Measurements from ENCODE around the gene CYP2A7. TPM values are rescaled to one million over a fixed set of nuclear protein-coding genes. Genes with fewer than 3 reads are reported as not detected.
"Not testable (repeated sequence)": the region's sequence is repeated elsewhere in the genome, so short reads cannot be mapped to it uniquely, and the experiment has no call there.

The CYP2A7 gene
- total RNA-seq, 4 donors from 2014 or later: not detected

DNA sequence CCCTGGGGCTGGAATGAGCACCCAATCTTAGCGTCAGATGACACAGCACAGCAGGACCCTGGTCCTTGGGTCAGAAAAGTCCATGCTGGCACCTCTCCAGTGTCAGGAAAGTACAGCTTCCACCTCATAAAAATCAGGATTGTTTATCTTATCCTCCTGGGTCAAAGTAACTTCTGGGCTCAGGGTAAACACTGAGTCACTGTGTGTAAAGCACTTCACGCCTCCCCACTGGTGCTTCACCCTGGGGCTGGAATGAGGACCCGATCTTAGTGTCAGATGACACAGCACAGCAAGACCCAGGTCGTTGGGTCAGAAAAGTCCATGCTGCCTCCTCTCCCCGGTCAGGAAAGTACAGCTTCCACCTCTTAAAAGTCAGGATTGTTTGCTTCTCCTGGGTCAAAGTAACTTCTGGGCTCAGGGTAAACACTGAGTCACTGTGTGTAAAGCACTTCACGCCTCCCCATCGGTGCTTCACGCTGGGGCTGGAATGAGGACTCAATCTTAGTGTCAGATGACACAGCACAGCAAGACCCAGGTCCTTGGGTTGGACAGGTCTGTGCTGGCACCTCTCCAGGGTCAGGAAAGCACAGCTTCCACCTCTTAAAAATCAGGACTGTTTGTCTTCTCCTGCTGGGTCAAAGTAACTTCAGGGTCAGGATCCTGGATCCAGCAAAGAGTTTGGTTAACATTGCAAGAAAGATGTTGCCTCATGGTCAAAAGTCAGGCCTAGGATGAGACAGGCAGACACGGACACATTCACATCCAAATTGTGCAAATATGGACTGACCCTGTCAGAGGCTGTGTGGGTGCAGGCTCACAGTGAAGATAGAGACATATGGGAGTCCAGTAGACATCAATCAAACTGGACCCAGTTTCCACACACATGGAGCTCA is 39.2 kb upstream of the CYP2A7 start:
- H3K27me3 ChIP-seq: peaks cover 13% of the 10 kb centered on the region
- H3K4me1 ChIP-seq: no peaks in the 10 kb centered on the region
- WGBS, 2 donors (ENCODE audit: low coverage in 1 of 2): 23 to 38% methylated on average over 4 to 5 of the region's 9 CpGs
- ATAC-seq: no peak
- peaks cover 0 to 36% (median 0%) of the 10 kb centered on the region in 3 donors for H3K9me3 ChIP-seq
- H3K36me3 ChIP-seq: no peaks in the 10 kb centered on the region
- TF ChIP-seq, protein P1, sequence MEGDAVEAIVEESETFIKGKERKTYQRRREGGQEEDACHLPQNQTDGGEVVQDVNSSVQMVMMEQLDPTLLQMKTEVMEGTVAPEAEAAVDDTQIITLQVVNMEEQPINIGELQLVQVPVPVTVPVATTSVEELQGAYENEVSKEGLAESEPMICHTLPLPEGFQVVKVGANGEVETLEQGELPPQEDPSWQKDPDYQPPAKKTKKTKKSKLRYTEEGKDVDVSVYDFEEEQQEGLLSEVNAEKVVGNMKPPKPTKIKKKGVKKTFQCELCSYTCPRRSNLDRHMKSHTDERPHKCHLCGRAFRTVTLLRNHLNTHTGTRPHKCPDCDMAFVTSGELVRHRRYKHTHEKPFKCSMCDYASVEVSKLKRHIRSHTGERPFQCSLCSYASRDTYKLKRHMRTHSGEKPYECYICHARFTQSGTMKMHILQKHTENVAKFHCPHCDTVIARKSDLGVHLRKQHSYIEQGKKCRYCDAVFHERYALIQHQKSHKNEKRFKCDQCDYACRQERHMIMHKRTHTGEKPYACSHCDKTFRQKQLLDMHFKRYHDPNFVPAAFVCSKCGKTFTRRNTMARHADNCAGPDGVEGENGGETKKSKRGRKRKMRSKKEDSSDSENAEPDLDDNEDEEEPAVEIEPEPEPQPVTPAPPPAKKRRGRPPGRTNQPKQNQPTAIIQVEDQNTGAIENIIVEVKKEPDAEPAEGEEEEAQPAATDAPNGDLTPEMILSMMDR (IDR thresholded peaks at IDR 0.05): no peak
- no peak for TF ChIP-seq POLR2AphosphoS5 (IDR thresholded peaks at IDR 0.05)
- no peak for TF ChIP-seq EP300 (IDR thresholded peaks at IDR 0.05)
- TF ChIP-seq POLR2A (IDR thresholded peaks at IDR 0.05): no peak
- no peak overlapping the region for H3K4me3 ChIP-seq
- no peak overlapping the region for H3K27ac ChIP-seq

DNA sequence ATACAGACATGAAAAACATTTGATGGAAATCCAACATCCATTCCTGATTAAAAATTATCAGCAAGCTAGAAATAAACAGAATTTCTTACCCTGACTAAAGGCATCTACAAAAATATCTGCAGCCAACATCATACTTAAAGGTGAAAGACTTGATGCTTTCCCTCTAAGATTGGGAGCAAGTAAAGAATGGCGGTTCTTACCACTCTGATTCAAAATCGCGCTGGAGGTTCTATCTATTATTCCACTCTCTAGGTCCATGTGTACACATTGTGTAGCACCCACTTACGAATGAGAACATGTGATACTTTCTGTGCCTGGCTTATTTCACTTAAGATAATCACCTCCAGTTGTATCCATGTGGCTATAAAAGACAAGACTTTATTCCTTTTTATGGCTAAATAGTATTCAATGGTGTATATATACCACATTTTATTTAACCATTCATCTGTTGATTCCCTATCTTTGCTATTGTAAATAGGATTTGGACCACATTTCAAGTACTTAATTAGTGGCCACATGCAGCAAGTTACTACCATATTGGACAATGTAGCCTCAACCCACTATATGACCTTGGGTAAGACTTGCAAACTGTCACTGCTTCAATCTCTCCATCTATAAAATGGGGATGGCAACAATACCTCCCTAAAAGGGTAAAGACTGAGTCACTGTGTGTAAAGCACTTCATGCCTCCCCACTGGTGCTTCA is 38.4 kb upstream of the CYP2A7 start:
- WGBS, 2 donors (ENCODE audit: low coverage in 1 of 2): 85% methylated on average over 4 of the region's 4 CpGs
- Histone ChIP-seq H3K36me3 (no peaks in the 10 kb centered on the region), H3K4me1 (no peaks in the 10 kb centered on the region), H3K4me3 (no peak overlapping the region), H3K9me3 (peaks cover 0 to 41% (median 0%) of the 10 kb centered on the region in 3 donors), H3K27me3 (peaks cover 13% of the 10 kb centered on the region), H3K27ac (no peak overlapping the region)
- ATAC-seq: no peak
- TF ChIP-seq POLR2AphosphoS5 (IDR thresholded peaks at IDR 0.05) (no peak), EP300 (IDR thresholded peaks at IDR 0.05) (no peak), POLR2A (IDR thresholded peaks at IDR 0.05) (no peak)
- TF ChIP-seq, protein P1 (IDR thresholded peaks at IDR 0.05): no peak

DNA sequence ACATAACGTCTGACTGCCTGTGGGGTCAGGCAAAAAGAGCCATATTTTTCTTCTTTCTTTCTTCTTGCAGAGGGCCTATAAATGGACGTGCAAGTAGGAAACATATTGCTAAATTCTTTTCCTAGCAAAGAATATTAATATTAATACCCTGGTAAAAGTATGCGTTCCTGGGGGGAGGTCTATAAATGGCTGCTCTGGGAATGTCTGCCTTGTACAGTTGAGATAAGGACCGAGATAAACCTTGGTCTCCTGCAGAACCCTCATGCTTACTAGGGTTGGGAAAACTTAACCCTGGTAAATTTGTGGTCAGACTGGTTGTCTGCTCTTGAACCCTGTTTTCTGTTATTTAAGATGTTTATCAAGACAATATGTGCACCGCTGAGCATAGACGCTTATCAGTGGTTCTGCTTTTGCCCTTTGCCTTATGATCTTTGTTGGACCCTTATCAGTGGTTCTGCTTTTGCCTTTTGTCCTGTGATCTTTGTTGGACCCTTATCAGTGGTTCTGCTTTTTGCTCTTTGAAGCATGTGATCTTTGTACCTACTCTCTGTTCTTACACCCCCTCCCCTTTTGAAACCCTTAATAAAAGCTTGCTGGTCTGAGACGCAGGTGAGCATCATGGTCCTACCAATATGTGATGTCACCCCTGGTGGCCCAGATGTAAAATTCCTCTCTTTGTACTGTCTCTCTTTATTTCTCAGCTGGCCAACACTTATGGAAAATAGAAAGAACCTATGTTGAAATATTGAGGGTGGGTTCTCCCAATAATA is 37.7 kb upstream of the CYP2A7 start:
- not testable (repeated sequence) for ATAC-seq, H3K4me1 ChIP-seq, H3K27ac ChIP-seq, H3K36me3 ChIP-seq, H3K4me3 ChIP-seq
- H3K27me3 ChIP-seq: peaks cover 13% of the 10 kb centered on the region
- H3K9me3 ChIP-seq: peaks cover 0 to 41% (median 0%) of the 10 kb centered on the region in 3 donors
- 64 to 71% methylated on average over 3 to 6 of the region's 7 CpGs for WGBS, 2 donors (ENCODE audit: low coverage in 1 of 2)

DNA sequence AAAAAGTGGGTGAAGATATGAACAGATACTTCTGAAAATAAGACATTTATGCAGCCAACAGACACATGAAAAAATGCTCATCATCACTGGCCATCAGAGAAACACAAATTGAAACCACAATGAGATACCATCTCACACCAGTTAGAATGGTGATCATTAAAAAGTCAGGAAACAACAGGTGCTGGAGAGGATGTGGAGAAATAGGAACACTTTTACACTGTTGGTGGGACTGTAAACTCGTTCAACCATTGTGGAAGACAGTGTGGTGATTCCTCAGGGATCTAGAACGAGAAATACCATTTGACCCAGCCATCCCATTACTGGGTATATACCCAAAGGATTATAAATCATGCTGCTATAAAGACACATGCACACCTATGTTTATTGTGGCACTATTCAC is 36.3 kb upstream of the CYP2A7 start:
- peaks cover 0 to 45% (median 0%) of the 10 kb centered on the region in 3 donors for H3K9me3 ChIP-seq
- peaks cover 13% of the 10 kb centered on the region for H3K27me3 ChIP-seq
- not testable (repeated sequence) for H3K4me1 ChIP-seq, ATAC-seq, H3K27ac ChIP-seq, H3K4me3 ChIP-seq, H3K36me3 ChIP-seq
- WGBS, 2 donors (ENCODE audit: low coverage in 1 of 2): 43% methylated on average over 1 of the region's 2 CpGs; no CpG with 5 or more reads in 1 of the 2 donors

DNA sequence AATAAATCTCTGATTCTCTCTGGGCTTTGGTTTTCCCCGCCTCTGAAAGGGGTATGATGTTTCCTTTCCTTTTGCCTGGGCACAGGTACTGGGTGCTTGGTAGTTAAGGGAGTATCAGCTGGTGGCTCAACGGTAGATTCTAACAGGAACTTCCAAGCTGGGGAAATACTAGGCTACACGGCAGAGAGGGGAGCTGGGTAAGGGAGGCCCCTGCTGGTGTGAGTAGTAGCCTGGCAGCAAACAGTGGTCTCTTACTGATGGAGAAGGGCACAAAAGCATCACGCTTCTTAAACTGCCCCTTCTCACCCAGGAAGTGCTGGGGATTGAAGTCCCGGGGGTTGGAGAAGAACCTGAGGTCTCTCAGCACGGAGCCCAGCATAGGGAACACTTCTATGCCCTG is 26.9 kb upstream of the CYP2A7 start:
- Histone ChIP-seq H3K36me3 (no peaks in the 10 kb centered on the region), H3K4me1 (no peaks in the 10 kb centered on the region), H3K4me3 (no peak overlapping the region), H3K9me3 (peaks cover 0 to 13% (median 0%) of the 10 kb centered on the region in 3 donors), H3K27ac (no peak overlapping the region), H3K27me3 (peaks cover 65% of the 10 kb centered on the region)
- no peak for TF ChIP-seq POLR2A (IDR thresholded peaks at IDR 0.05)
- TF ChIP-seq, protein P1 (IDR thresholded peaks at IDR 0.05): peak in 1 of 4 experiments; percentile 55
- no peak for ATAC-seq
- 28 to 60% methylated on average over 2 to 5 of the region's 6 CpGs for WGBS, 2 donors (ENCODE audit: low coverage in 1 of 2)

All from gastroesophageal sphincter (tissue), 4 donors.